ENCODE measurements around the gene ANKRD28. TPM values are rescaled to one million over a fixed set of nuclear protein-coding genes. Genes with fewer than 3 reads are reported as not detected.

ANKRD28 gene
- total and polyA plus RNA-seq, 2 of the 8 experiments (the other 6 are each of a cell fraction or from before 2014, with no cell fraction given), result 39.1 to 61.7 TPM

DNA sequence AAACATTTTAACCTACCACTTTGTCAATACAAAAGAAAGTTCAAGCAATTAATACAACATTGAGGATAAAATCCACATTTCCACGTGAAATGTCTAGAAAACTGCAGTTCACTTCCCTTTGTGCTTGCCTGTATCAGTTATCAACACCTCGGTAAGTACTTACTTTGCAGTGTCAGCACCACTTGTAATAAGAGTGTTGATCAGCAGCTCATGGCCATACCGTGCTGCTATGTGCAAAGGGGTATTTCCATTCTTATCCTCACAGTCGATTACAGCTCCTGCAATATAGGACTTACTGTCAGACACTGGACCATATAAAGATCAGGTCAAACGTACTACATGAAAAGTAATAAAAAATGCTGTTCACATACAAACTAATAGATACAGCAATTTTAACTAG lies 84.4 kb downstream of the ANKRD28 start:
- peaks cover 0 to 21% (median 10%) of the 10 kb centered on the region in 4 experiments; a peak in 5 of 8 replicates for H3K36me3 ChIP-seq (ENCODE audit: control insufficient read depth in 2 of 4, insufficient read depth in 4 of 4, low read length in 3 of 4)
- no peak overlapping the region for H3K4ac ChIP-seq (replicated peaks; ENCODE audit: insufficient read length, low read depth, low read length)
- H3K9me3 ChIP-seq (ENCODE audit: insufficient read depth in 2 of 2, low read depth in 1 of 2, low read length in 1 of 2), result no peaks in the 10 kb centered on the region
- H3K23me2 ChIP-seq (ENCODE audit: low read depth, low read length), result no peaks in the 10 kb centered on the region
- no peaks in the 10 kb centered on the region for H3K79me2 ChIP-seq (ENCODE audit: control insufficient read depth in 1 of 2, insufficient read depth in 2 of 2, low read length in 2 of 2)
- ChIA-PET CTCF (ENCODE audit: partially characterized antibody) (interaction anchor here (1.0 to 1.8 kb wide), 3 partner anchors 9 to 83 kb away, joined by 3 to 4 read pairs (median 3); no protein-coding TSS in a partner anchor), POLR2A (ENCODE audit: partially characterized antibody) (no interaction called here)
- H3K27me3 ChIP-seq (replicated peaks in 1 of 4; ENCODE audit: control insufficient read depth in 3 of 4, extremely low read depth in 1 of 4, insufficient read depth in 3 of 4, low read length in 3 of 4), result no peaks in the 10 kb centered on the region
- H2BK15ac ChIP-seq (ENCODE audit: low read length), result no peak overlapping the region
- H3K4me1 ChIP-seq (replicated peaks in 1 of 4; ENCODE audit: control insufficient read depth in 3 of 4, insufficient read depth in 4 of 4, low read length in 3 of 4), result no peaks in the 10 kb centered on the region
- no peak overlapping the region for H2BK5ac ChIP-seq (ENCODE audit: low read depth, low read length)
- WGBS, 2 experiments (ENCODE audit: extremely low coverage in 1 of 2, insufficient coverage in 1 of 2, insufficient read length in 1 of 2, insufficient replicate concordance in 2 of 2, low coverage in 1 of 2, low lambda C conversion rate in 2 of 2, missing lambda C conversion rate in 1 of 2), result 94% methylated on average over 5 of the region's 5 CpGs; no CpG with 5 or more reads in 1 of the 2 experiments
- H3K9ac ChIP-seq (replicated peaks in 1 of 4; ENCODE audit: extremely low read depth in 1 of 4, low read depth in 3 of 4, low read length in 3 of 4), result no peak overlapping the region
- no peaks in the 10 kb centered on the region; the same call in 1 of the 2 replicates for H3K79me1 ChIP-seq (ENCODE audit: low read depth, low read length)
- no peak overlapping the region for H3K14ac ChIP-seq (ENCODE audit: insufficient read length)
- no peak overlapping the region for H4K91ac ChIP-seq (replicated peaks; ENCODE audit: insufficient read length, low read length)
- no peak overlapping the region for H3K23ac ChIP-seq (ENCODE audit: insufficient read length)
- no peaks in the 10 kb centered on the region for H4K20me1 ChIP-seq (replicated peaks in 1 of 2; ENCODE audit: control insufficient read depth in 1 of 2, insufficient read depth in 2 of 2, low read length in 2 of 2)
- H2BK12ac ChIP-seq (ENCODE audit: low read depth, low read length), result no peak overlapping the region
- no peak overlapping the region for H2AK5ac ChIP-seq (ENCODE audit: low read depth, low read length)
- H4K5ac ChIP-seq (ENCODE audit: insufficient read length, low read depth, low read length), result no peak overlapping the region
- H3K4me3 ChIP-seq (ENCODE audit: extremely low read depth in 1 of 4, insufficient read depth in 2 of 4, low read depth in 3 of 4, low read length in 4 of 4), result no peak overlapping the region
- FAIRE-seq (no peak), DNase-seq (ENCODE audit: low read depth in 1 of 2, low spot score in 2 of 2) (no peak)
- no peak overlapping the region for H2BK120ac ChIP-seq (replicated peaks; ENCODE audit: low read depth, low read length)
- no peak overlapping the region for H3K18ac ChIP-seq (ENCODE audit: extremely low read depth, low read length)
- no peak overlapping the region for H4K8ac ChIP-seq (ENCODE audit: extremely low read depth, insufficient read depth, low read length)
- H2AFZ ChIP-seq (ENCODE audit: low read length), result no peak overlapping the region
- no peak overlapping the region for H3K56ac ChIP-seq (replicated peaks; ENCODE audit: insufficient read length, low read depth, low read length)
- no peak overlapping the region for H3K27ac ChIP-seq (ENCODE audit: low read depth, low read length)
- H3K4me2 ChIP-seq (ENCODE audit: insufficient read depth in 1 of 2, low read depth in 2 of 2, low read length in 2 of 2), result no peak overlapping the region
- H2BK20ac ChIP-seq (ENCODE audit: low read length), result no peak overlapping the region
- no peak for TF ChIP-seq EZH2 (IDR thresholded peaks at IDR 0.05; ENCODE audit: low read depth, low read length, severe bottlenecking)
- TF ChIP-seq, protein P1, sequence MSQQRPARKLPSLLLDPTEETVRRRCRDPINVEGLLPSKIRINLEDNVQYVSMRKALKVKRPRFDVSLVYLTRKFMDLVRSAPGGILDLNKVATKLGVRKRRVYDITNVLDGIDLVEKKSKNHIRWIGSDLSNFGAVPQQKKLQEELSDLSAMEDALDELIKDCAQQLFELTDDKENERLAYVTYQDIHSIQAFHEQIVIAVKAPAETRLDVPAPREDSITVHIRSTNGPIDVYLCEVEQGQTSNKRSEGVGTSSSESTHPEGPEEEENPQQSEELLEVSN (IDR thresholded peaks at IDR 0.05), result no peak
- no peak for TF ChIP-seq KDM5A (IDR thresholded peaks at IDR 0.05; ENCODE audit: low read length)
- no peak for TF ChIP-seq POU5F1 (IDR thresholded peaks at IDR 0.05; ENCODE audit: low read depth, low read length)
- TF ChIP-seq POLR2AphosphoS5 (IDR thresholded peaks at IDR 0.05; ENCODE audit: low read depth, low read length), result no peak
- no peak for TF ChIP-seq BACH1 (IDR thresholded peaks at IDR 0.05; ENCODE audit: low read length)
- TF ChIP-seq BCL11A (IDR thresholded peaks at IDR 0.05; ENCODE audit: low read depth in 2 of 2, low read length in 2 of 2), result no peak
- no peak for TF ChIP-seq FOSL1 (IDR thresholded peaks at IDR 0.05; ENCODE audit: insufficient read depth, low read depth, low read length)
- no peak for TF ChIP-seq SP2 (IDR thresholded peaks at IDR 0.05; ENCODE audit: low read length)
- TF ChIP-seq JUN (IDR thresholded peaks at IDR 0.05; ENCODE audit: low read depth, low read length), result no peak
- TF ChIP-seq ASH2L (IDR thresholded peaks at IDR 0.05; ENCODE audit: low read length), result no peak
- TF ChIP-seq SP4 (IDR thresholded peaks at IDR 0.05; ENCODE audit: low read length), result no peak
- TF ChIP-seq GABPA (IDR thresholded peaks at IDR 0.05; ENCODE audit: borderline replicate concordance, insufficient read depth, low read length), result no peak
- TF ChIP-seq BRCA1 (IDR thresholded peaks at IDR 0.05; ENCODE audit: low read depth, low read length), result no peak
- TF ChIP-seq TBP (IDR thresholded peaks at IDR 0.05; ENCODE audit: low read depth, low read length), result no peak
- TF ChIP-seq SIRT6 (IDR thresholded peaks at IDR 0.05; ENCODE audit: low read length), result no peak
